IPS DF 19.7 (cell line): ENCODE data around the gene SLC9A5.

Experiments
- DNase-seq: peaks from one replicate; pipeline ENCODE4 v3.0.0-alpha.2; 2013; ENCODE audit warnings: low read depth, low spot score

SLC9A5 gene

DNA sequence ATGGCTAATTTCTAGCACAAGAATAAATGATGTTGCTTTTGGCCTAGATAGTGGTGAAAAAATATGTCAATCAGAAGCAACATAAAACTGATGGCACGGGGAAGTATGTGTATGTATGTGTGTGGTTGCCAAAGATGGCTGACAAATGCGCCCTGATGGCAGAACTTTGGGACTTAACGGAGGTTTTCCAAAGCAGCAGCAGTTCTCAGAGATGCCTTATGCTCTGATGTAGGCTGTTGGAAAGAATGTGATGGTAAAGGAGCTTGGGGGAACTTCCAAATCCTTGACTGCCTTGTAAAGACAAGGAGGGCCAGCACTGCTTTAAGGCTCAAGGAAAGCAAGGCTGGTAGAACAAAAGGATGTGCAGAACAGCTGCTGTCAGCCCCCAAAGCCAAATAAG, 61.8 kb downstream of the SLC9A5 start:
- DNase-seq: no peak

DNA sequence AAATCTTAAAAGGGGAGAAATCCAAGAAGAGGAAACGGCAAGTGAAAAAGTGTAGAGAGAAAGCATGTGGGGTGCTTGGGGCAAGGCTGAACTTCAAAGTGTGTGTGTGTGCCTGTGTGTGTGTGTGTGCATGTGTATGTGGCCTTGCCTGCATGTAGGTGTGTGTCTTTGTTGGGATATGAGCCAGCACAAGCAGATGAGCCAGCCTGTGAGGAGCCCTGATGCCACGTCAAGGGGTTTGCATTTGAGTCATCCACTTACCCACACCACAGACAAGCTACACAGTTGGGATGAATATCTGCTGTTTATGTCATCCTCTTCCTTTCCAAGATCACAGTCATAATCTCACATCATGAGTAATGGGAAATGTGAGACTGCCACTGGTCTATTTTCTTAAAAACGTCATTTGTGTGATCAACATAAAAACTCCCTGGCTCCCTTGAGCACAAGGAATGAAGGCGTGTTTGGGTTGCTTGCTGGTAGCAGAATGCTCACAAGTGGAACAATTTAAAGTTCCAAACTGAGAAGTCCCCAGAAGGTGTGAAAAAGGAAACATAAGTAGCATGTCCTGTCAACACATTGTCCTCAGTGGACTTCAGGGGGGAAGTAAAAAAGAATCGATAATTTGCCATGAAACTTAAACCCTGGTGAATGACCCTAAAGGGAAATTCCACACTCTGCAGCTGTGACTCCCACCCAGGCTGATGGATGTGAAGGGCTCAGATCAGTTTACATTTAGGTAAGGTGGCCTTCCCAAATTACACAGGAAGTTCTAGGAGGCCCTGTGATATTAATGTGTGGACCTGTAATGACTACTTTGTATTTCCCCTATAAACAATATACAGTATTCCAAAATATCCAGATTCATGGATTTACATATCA, 63.1 kb downstream of the SLC9A5 start:
- DNase-seq: no peak

DNA sequence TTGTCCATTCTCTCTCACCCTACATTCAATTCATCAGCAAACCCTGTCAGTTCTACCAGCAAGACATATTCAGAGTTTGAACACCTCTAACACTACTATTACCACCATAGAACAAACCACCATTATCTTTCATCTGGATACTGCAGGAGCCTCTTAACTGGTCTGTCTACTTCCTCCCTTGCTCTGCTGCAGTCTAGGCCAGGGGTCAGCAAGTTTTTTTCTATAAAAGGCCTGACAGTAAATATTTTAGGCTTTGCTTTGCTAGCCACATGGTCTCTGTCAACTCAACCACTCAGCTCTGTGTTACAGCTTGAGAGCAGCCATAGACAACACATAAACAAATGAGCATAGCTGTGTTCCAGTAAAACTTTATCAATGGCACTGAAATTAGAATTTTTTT, 63.9 kb downstream of the SLC9A5 start:
- DNase-seq: no peak

DNA sequence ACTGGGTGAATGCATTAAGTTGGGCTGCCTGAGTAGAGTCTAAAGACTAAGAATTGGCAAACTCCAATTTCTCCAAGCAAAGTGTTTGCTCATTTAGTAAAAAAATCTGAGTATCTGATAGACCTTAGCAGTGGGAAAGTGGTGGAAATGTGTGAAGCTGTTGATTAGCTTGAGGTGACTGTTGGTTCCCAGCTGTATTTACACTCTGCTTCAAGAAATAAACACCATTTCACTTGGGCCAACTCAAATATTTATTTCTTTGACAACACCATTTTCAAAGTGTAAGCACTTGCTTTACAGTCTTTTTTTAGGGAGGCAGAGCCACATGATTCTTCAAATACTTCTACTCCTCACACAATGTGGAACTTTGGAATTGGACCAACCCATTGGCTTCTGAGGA, 69.1 kb downstream of the SLC9A5 start:
- no peak for DNase-seq
